Trophoblast cell (in vitro differentiated cells and primary cell): Measurements from ENCODE around the gene ABL1.
A peak's percentile ranks its signal among the peaks of the same experiment; 100 is the strongest.

ENCODE experiments used
- DNase-seq, 2 donors: peaks; one replicate each; pipeline ENCODE4 v3.0.0-alpha.2; 2016
- H2AFZ ChIP-seq: 2 replicates; pipeline ENCODE4 v1.6.1; 2013; ENCODE audit warnings: low read length, moderate library complexity, mild to moderate bottlenecking; ENCODE audit not compliant: insufficient read depth, poor library complexity
- H2AK5ac ChIP-seq: 2 replicates; pipeline ENCODE4 v1.6.1; 2013; ENCODE audit warnings: mild to moderate bottlenecking, low read length
- H2BK120ac ChIP-seq: 2 replicates; pipeline ENCODE4 v1.6.1; 2013; ENCODE audit warnings: low read length, mild to moderate bottlenecking, moderate library complexity; ENCODE audit not compliant: insufficient read depth, poor library complexity
- H2BK12ac ChIP-seq: 2 replicates; pipeline ENCODE4 v1.6.1; 2013; ENCODE audit warnings: mild to moderate bottlenecking, low read length, moderate library complexity
- H2BK5ac ChIP-seq: 2 replicates; pipeline ENCODE4 v1.6.1; 2013; ENCODE audit warnings: low read length, low read depth, moderate library complexity, mild to moderate bottlenecking; ENCODE audit not compliant: poor library complexity
- H3K14ac ChIP-seq: 2 replicates; pipeline ENCODE4 v1.6.1; 2013; ENCODE audit warnings: mild to moderate bottlenecking, low read length
- H3K18ac ChIP-seq: 2 replicates; pipeline ENCODE4 v1.6.1; 2013; ENCODE audit warnings: mild to moderate bottlenecking, low read length
- H3K23ac ChIP-seq: 2 replicates; pipeline ENCODE4 v1.6.1; 2013; ENCODE audit warnings: low read length
- H3K27ac ChIP-seq: 2 replicates; pipeline ENCODE4 v1.5.1; 2013; ENCODE audit warnings: low read depth, mild to moderate bottlenecking, inconsistent platforms, low read length, moderate library complexity
- H3K27me3 ChIP-seq: 2 replicates; pipeline ENCODE4 v1.6.1; 2013; ENCODE audit warnings: inconsistent platforms, mild to moderate bottlenecking, low read length, moderate library complexity; ENCODE audit not compliant: insufficient read depth
- H3K36me3 ChIP-seq, 2 experiments: 1 replicate in 1 of 2; 2 replicates in 1 of 2; pipeline ENCODE4 v1.6.1; 2013; ENCODE audit warnings: low read length in 2 of 2, mild to moderate bottlenecking in 2 of 2, moderate library complexity in 1 of 2; ENCODE audit not compliant: insufficient read depth in 2 of 2, control insufficient read depth in 1 of 2
- H3K4ac ChIP-seq: 2 replicates; pipeline ENCODE4 v1.6.1; 2013; ENCODE audit warnings: low read depth, mild to moderate bottlenecking, low read length, moderate library complexity
- H3K4me1 ChIP-seq, 2 experiments: 1 replicate in 1 of 2; 2 replicates in 1 of 2; pipeline ENCODE4 v1.6.1; 2013; ENCODE audit warnings: low read length in 2 of 2, mild to moderate bottlenecking in 2 of 2, moderate library complexity in 1 of 2; ENCODE audit not compliant: insufficient read depth in 2 of 2, control insufficient read depth in 1 of 2
- H3K4me2 ChIP-seq: 2 replicates; pipeline ENCODE4 v1.6.1; 2013; ENCODE audit warnings: inconsistent platforms, mild to moderate bottlenecking, low read length, moderate library complexity
- H3K4me3 ChIP-seq: 2 replicates; pipeline ENCODE4 v1.5.1; 2013; ENCODE audit warnings: mild to moderate bottlenecking, low read depth, low read length, inconsistent platforms
- H3K79me1 ChIP-seq: one replicate; pipeline ENCODE4 v1.6.1; 2013; ENCODE audit warnings: low read length
- H3K79me2 ChIP-seq: 2 replicates; pipeline ENCODE4 v1.6.1; 2013; ENCODE audit warnings: low read length, mild to moderate bottlenecking; ENCODE audit not compliant: control insufficient read depth, insufficient read depth, poor library complexity
- H3K9ac ChIP-seq: 2 replicates; pipeline ENCODE4 v1.6.1; 2013; ENCODE audit warnings: mild to moderate bottlenecking, low read length
- H3K9me3 ChIP-seq: 2 replicates; pipeline ENCODE4 v1.6.1; 2013; ENCODE audit warnings: low read depth, mild to moderate bottlenecking, control low read depth, inconsistent platforms, low read length; ENCODE audit not compliant: insufficient read depth
- H4K12ac ChIP-seq: 2 replicates; pipeline ENCODE4 v1.6.1; 2013; ENCODE audit warnings: low read depth, mild to moderate bottlenecking, low read length, moderate library complexity
- H4K8ac ChIP-seq: 2 replicates; pipeline ENCODE4 v1.6.1; 2013; ENCODE audit warnings: low read depth, mild to moderate bottlenecking, low read length, moderate library complexity
- H4K91ac ChIP-seq: one replicate; pipeline ENCODE4 v1.6.1; 2013; ENCODE audit warnings: low read depth, mild to moderate bottlenecking, low read length, moderate library complexity
- WGBS: extraction: QIAGEN DNeasy Blood & Tissue Kit; methylation state at CpG from one replicate; pipeline ENCODE4 v1.1.7; 2013; ENCODE audit warnings: missing lambda C conversion rate; ENCODE audit not compliant: insufficient read length, insufficient coverage; ENCODE audit errors: extremely low coverage; 5-methylcytosine and 5-hydroxymethylcytosine counted together

Gene ABL1

DNA sequence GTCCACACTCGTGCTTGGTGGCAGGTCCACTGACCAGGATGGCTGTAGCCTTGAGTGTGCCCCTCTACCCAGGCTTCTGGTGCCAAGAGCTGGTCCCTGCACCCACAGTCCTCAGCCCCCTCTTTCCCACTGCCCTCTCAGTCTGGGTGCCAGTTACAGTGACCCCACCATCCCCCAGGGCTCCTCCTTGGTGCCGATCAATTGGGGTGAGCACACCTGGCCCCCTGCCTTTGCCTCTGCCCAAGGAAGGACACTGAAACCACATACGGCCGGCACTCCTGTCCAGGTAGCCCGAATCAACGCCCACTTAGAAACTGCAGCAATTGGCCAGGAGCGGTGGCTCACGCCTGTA, 80.0 kb downstream of the ABL1 start:
- no peak overlapping the region for H4K8ac ChIP-seq
- H2AFZ ChIP-seq: no peak overlapping the region
- no peak overlapping the region for H2BK5ac ChIP-seq
- no peak overlapping the region for H2BK120ac ChIP-seq
- H4K91ac ChIP-seq: no peak overlapping the region
- H4K12ac ChIP-seq: no peak overlapping the region
- H3K4me2 ChIP-seq: no peak overlapping the region
- peaks cover 0 to 3% of the 10 kb centered on the region in 2 experiments for H3K4me1 ChIP-seq
- H3K79me1 ChIP-seq: no peaks in the 10 kb centered on the region
- WGBS: no CpG with 5 or more reads among the region's 8 CpGs
- no peaks in the 10 kb centered on the region for H3K27me3 ChIP-seq
- no peak overlapping the region for H3K14ac ChIP-seq
- H3K23ac ChIP-seq: no peak overlapping the region
- DNase-seq: no peak
- H3K4ac ChIP-seq: no peak overlapping the region
- H3K79me2 ChIP-seq: no peaks in the 10 kb centered on the region
- no peak overlapping the region for H2AK5ac ChIP-seq
- H3K4me3 ChIP-seq: no peak overlapping the region
- H3K9me3 ChIP-seq: peaks cover 5% of the 10 kb centered on the region
- H3K9ac ChIP-seq: no peak overlapping the region
- H3K18ac ChIP-seq: no peak overlapping the region
- H2BK12ac ChIP-seq: no peak overlapping the region
- no peak overlapping the region for H3K27ac ChIP-seq
- no peaks in the 10 kb centered on the region for H3K36me3 ChIP-seq

DNA sequence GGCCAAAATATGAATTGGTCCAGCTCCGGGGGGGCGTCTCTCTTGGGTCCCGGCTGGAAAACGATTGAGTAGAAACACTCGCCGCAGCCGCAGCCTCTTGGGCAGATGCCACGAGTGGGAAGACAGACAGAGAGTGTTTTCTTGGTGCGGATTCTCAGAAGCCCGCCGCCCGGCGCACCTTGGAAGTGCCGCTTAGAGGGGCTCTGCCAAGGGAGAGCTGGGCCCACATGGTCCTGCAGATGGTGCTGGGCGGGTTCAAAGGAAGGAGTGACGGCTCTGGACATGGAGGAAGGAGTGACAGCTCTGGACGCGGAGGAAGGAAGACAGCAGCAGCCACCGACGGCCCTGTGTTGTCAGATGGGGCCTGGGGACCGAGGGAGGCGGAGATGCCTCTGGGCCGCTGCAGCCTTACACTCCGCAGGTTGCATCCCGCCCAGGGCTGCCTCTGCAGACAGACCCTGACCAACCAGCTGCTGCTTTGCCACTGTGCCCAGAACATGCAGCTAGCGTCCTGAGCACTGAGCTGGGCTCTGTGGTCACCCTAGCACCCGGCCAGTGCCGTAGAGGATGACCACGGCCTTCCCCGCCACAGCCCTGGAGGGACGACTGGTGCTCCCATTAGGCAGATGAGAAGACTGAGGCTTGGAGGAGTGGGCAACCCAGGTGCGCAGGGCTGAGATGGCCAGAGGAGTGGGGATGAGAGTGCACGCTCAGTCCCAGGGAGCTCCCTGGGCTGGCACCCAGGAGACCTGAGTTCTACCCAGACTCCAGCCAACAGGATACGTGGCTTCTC, 82.3 kb downstream of the ABL1 start:
- Histone ChIP-seq H3K18ac (no peak overlapping the region), H4K12ac (no peak overlapping the region), H3K4ac (no peak overlapping the region), H2BK5ac (no peak overlapping the region), H3K23ac (no peak overlapping the region), H4K8ac (no peak overlapping the region), H3K36me3 (no peaks in the 10 kb centered on the region), H3K27ac (no peak overlapping the region), H3K27me3 (no peaks in the 10 kb centered on the region), H3K4me2 (no peak overlapping the region), H3K4me3 (no peak overlapping the region), H3K9ac (no peak overlapping the region), H3K4me1 (peaks cover 0 to 3% of the 10 kb centered on the region in 2 experiments), H2BK120ac (no peak overlapping the region), H3K79me2 (no peaks in the 10 kb centered on the region), H3K14ac (no peak overlapping the region), H4K91ac (no peak overlapping the region), H3K9me3 (no peaks in the 10 kb centered on the region), H3K79me1 (no peaks in the 10 kb centered on the region), H2BK12ac (no peak overlapping the region), H2AK5ac (no peak overlapping the region), H2AFZ (no peak overlapping the region)
- no CpG with 5 or more reads among the region's 34 CpGs for WGBS
- DNase-seq: no peak

DNA sequence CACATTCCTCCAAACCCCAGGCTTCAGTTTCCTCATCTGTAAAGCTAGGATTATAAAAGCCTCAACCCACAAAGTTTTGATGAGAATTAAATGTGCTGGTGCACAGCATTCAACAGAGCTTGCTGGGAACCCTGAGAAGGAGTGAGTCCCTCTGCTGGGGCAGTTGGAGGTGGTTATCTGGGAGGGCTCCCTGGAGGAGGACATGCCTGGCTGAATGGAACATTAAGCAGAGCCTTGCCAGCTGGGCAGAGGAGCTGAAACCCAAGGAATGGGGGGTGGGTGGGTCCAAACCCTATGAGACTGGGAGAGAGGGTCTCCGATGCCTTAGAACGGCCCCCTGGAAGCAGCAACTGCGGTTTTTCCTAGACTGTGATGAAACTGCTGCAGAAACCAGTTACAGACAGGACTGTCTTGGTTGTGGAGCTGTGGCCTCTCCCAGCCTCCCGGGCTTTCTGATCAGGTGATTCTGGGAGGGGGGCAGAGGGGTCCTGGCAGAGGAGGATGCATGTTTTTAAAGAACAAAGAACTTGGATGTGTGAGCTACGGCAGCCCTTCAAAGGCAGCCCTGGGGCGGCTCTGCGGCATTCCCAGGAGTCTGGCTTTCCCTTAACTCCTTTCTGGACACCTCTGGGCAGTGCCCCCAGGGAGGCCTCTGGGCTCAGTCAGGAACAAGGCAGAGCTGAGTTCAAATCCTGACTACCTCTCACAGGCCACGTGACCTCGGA, 83.2 kb downstream of the ABL1 start:
- no peak overlapping the region for H2AFZ ChIP-seq
- H3K9ac ChIP-seq: no peak overlapping the region
- H3K79me2 ChIP-seq: no peaks in the 10 kb centered on the region
- no peaks in the 10 kb centered on the region for H3K27me3 ChIP-seq
- H4K91ac ChIP-seq: no peak overlapping the region
- no peak overlapping the region for H4K8ac ChIP-seq
- DNase-seq: peak; percentile 7 to 59
- H3K36me3 ChIP-seq: no peaks in the 10 kb centered on the region
- peaks cover 0 to 3% of the 10 kb centered on the region in 2 experiments for H3K4me1 ChIP-seq
- no peak overlapping the region for H2BK12ac ChIP-seq
- no peaks in the 10 kb centered on the region for H3K79me1 ChIP-seq
- no peak overlapping the region for H3K18ac ChIP-seq
- H3K4me2 ChIP-seq: no peak overlapping the region
- H3K23ac ChIP-seq: no peak overlapping the region
- no peak overlapping the region for H3K4me3 ChIP-seq
- no CpG with 5 or more reads among the region's 9 CpGs for WGBS
- H2AK5ac ChIP-seq: no peak overlapping the region
- H2BK120ac ChIP-seq: no peak overlapping the region
- H3K27ac ChIP-seq: no peak overlapping the region
- no peak overlapping the region for H4K12ac ChIP-seq
- no peak overlapping the region for H2BK5ac ChIP-seq
- H3K9me3 ChIP-seq: no peaks in the 10 kb centered on the region
- H3K4ac ChIP-seq: no peak overlapping the region
- no peak overlapping the region for H3K14ac ChIP-seq

DNA sequence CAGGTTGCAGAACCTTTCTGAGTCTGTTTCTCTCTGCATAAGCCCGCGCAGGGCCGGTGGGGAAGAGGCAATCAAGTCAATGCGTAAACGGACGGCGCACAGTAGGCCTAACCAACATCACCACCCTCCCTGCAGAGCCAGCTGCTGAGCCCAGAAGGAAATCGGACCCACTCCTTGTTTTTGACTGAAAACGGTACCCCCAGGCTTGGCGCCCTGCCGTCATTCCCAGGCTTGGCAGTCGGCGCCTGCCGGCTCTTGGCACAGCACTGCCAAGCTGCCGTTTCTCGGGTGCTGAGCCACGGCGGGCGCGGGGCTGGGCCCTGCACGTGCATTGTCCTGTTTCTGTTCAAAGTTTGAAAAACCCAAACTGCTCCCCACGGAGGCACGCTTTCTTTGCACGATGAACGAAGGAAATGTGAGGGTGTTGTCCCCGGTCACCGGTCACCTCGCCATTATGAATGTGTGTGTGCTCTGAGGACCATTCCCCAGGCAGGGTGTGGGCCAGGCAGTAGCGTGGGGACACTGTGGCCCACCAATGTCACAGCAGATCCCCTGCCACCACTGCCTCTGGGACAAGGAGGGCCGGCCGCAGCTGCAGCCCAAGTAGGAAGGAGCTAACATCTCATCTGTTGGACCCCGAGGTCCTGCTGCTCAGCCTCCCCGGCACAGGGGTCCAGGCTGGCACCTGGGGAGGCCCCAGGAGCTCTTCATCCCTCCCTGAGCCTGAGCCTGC, 83.9 kb downstream of the ABL1 start:
- H3K4me1 ChIP-seq: peaks cover 0 to 3% of the 10 kb centered on the region in 2 experiments
- no peaks in the 10 kb centered on the region for H3K79me2 ChIP-seq
- H3K9me3 ChIP-seq: no peaks in the 10 kb centered on the region
- no peak overlapping the region for H2BK120ac ChIP-seq
- no peaks in the 10 kb centered on the region for H3K36me3 ChIP-seq
- no peak overlapping the region for H2AFZ ChIP-seq
- DNase-seq: no peak
- H4K8ac ChIP-seq: no peak overlapping the region
- no peak overlapping the region for H3K4me2 ChIP-seq
- H3K23ac ChIP-seq: no peak overlapping the region
- no peaks in the 10 kb centered on the region for H3K79me1 ChIP-seq
- H4K12ac ChIP-seq: no peak overlapping the region
- H3K27me3 ChIP-seq: no peaks in the 10 kb centered on the region
- no peak overlapping the region for H2BK12ac ChIP-seq
- no peak overlapping the region for H3K14ac ChIP-seq
- H2AK5ac ChIP-seq: no peak overlapping the region
- H3K27ac ChIP-seq: no peak overlapping the region
- no peak overlapping the region for H3K4ac ChIP-seq
- no peak overlapping the region for H2BK5ac ChIP-seq
- H3K18ac ChIP-seq: no peak overlapping the region
- no peak overlapping the region for H4K91ac ChIP-seq
- H3K4me3 ChIP-seq: no peak overlapping the region
- H3K9ac ChIP-seq: no peak overlapping the region
- WGBS: no CpG with 5 or more reads among the region's 33 CpGs
